A673 (cell line): ENCODE results near the gene C7orf25. TPM values are rescaled to one million over a fixed set of nuclear protein-coding genes. Genes with fewer than 3 reads are reported as not detected.
A peak's percentile ranks its signal among the peaks of the same experiment; 100 is the strongest.

ENCODE experiments used
- BruUV-seq: library from RNA; stranded (reverse); fragments of 400-500 nt; replicated peaks from 2 replicates; lab custom pipeline; 2021; lab: Mats Ljungman, UMichigan
- CTCF ChIA-PET: fragments of 300-600 bp; sonication (Branson Sonifier 250); formaldehyde crosslinking; loops from one replicate; lab custom pipeline; 2022; ENCODE audit warnings: antibody characterized with exemption; lab: Charles Lee
- POLR2A ChIA-PET: fragments of 300-600 bp; sonication (Branson Sonifier 250); formaldehyde crosslinking; loops from one replicate; lab custom pipeline; 2022; ENCODE audit warnings: antibody characterized with exemption; ENCODE audit not compliant: low non-redundant PET; lab: Charles Lee
- DNase-seq: peaks from one replicate; pipeline ENCODE4 v3.0.0-alpha.2; 2015; ENCODE audit warnings: low spot score
- H3K27ac ChIP-seq: fragments of 200-600 bp; sonication (generic); 2 replicates; pipeline ENCODE4 v1.5.1; 2016; ENCODE audit warnings: mixed run types, low read depth, mild to moderate bottlenecking, mixed read lengths, antibody characterized with exemption, low read length; ENCODE audit not compliant: poor library complexity, severe bottlenecking
- H3K27me3 ChIP-seq: fragments of 200-600 bp; sonication (generic); replicated peaks from 2 replicates; pipeline ENCODE4 v1.6.1; 2017; ENCODE audit warnings: mixed run types, low read depth, mild to moderate bottlenecking, mixed read lengths, antibody characterized with exemption, low read length; ENCODE audit not compliant: insufficient read depth, poor library complexity
- H3K36me3 ChIP-seq: fragments of 200-600 bp; sonication (generic); 2 replicates; pipeline ENCODE4 v1.6.1; 2016; ENCODE audit warnings: mixed run types, mild to moderate bottlenecking, mixed read lengths, antibody characterized with exemption, low read length; ENCODE audit not compliant: insufficient read depth, poor library complexity, severe bottlenecking
- H3K4me1 ChIP-seq: fragments of 200-600 bp; sonication (generic); 2 replicates; pipeline ENCODE4 v1.6.1; 2017; ENCODE audit warnings: mixed run types, mild to moderate bottlenecking, mixed read lengths, antibody characterized with exemption, low read length; ENCODE audit not compliant: insufficient read depth, poor library complexity, severe bottlenecking
- H3K4me3 ChIP-seq: fragments of 200-600 bp; sonication (generic); 2 replicates; pipeline ENCODE4 v1.5.1; 2016; ENCODE audit warnings: low read depth, mixed run types, mild to moderate bottlenecking, mixed read lengths, low read length; ENCODE audit not compliant: poor library complexity, severe bottlenecking
- H3K9me3 ChIP-seq: fragments of 200-600 bp; sonication (generic); 2 replicates; pipeline ENCODE4 v1.6.1; 2016; ENCODE audit warnings: mixed run types, low read depth, mild to moderate bottlenecking, mixed read lengths, antibody characterized with exemption, low read length; ENCODE audit not compliant: poor library complexity, severe bottlenecking
- CTCF ChIP-seq: fragments of 300-800, 200-600 bp; sonication (generic); conservative IDR thresholded peaks from 2 replicates; pipeline ENCODE4 v1.5.1; 2017; ENCODE audit warnings: low read depth, mild to moderate bottlenecking, antibody characterized with exemption, low read length, moderate library complexity, mixed read lengths
- EZH2 ChIP-seq: fragments of 200-600 bp; sonication (generic); IDR thresholded peaks from 2 replicates; pipeline ENCODE4 v1.6.1; 2017; ENCODE audit warnings: borderline replicate concordance, low read depth, mild to moderate bottlenecking, mixed read lengths, antibody characterized with exemption, low read length; ENCODE audit not compliant: poor library complexity, severe bottlenecking
- intact Hi-C: fragments of 100-400 bp; cut with micrococcal nuclease; formaldehyde crosslinking; loops from one replicate; pipeline ENCODE4 v1.10.0; 2022; ENCODE audit not compliant: unreplicated experiment
- total RNA-seq: library from RNA; stranded (reverse); gene quantifications from 2 replicates; pipeline ENCODE4 v1.2.3, GENCODE V29; 2021

Gene C7orf25
- total RNA-seq, 1 experiment from 2014 or later: 7.3 TPM

DNA sequence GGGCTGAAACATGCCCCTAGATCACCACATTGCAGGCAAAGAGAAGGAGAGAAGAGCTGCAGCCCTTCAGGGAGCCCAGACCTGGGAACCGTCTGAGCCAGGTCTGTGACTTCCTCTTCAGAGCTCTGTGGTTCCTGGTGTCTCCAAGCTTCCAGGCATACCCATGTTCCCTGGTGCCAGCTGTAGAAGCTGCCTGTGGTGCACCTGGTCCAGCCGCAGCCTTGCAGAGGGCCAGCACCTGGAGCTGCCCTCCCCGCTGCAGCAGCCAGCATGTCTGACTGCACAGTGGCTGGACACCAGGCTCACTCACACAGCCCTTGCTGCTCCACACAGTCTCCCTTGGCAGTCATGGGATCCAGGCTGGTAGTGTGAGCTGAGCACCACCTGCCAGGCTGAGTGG is 33.6 kb downstream of the C7orf25 start:
- POLR2A ChIA-PET: no interaction called here

GRCh38 chr7:42877862-42878261 is 34.0 kb downstream of the C7orf25 start:
- Histone ChIP-seq H3K36me3 (no peaks in the 10 kb centered on the region), H3K4me1 (no peaks in the 10 kb centered on the region), H3K9me3 (no peaks in the 10 kb centered on the region), H3K27me3 (no peaks in the 10 kb centered on the region), H3K27ac (no peak overlapping the region), H3K4me3 (no peak overlapping the region)
- DNase-seq: no peak
- BruUV-seq: no TSS peak
- TF ChIP-seq EZH2 (no peak), CTCF (no peak)
- intact Hi-C loops: no loop called here
- ChIA-PET POLR2A (no interaction called here), CTCF (interaction anchor here (1.7 kb wide), 1 partner anchor 937 kb away, joined by 5 read pairs; no protein-coding TSS in a partner anchor)

More for the DNA sequence above, 33.6 kb downstream of the C7orf25 start:
- no TSS peak for BruUV-seq
- no peak for DNase-seq
- H3K36me3 ChIP-seq: no peaks in the 10 kb centered on the region
- no peaks in the 10 kb centered on the region for H3K27me3 ChIP-seq
- intact Hi-C loops: no loop called here
- H3K27ac ChIP-seq: no peak overlapping the region
- no peaks in the 10 kb centered on the region for H3K9me3 ChIP-seq
- CTCF ChIA-PET: interaction anchor here (1.7 kb wide), 1 partner anchor 937 kb away, joined by 5 read pairs; no protein-coding TSS in a partner anchor
- no peaks in the 10 kb centered on the region for H3K4me1 ChIP-seq
- TF ChIP-seq EZH2: no peak
- no peak for TF ChIP-seq CTCF
- no peak overlapping the region for H3K4me3 ChIP-seq

- no peaks in the 10 kb centered on the region for H3K27me3 ChIP-seq
- H3K36me3 ChIP-seq: no peaks in the 10 kb centered on the region
- H3K27ac ChIP-seq: no peak overlapping the region
- H3K9me3 ChIP-seq: no peaks in the 10 kb centered on the region
- CTCF ChIA-PET: interaction anchor here (1.2 to 1.8 kb wide), 5 partner anchors 11 to 936 kb away, joined by 3 to 47 read pairs (median 5); no protein-coding TSS in a partner anchor
- no peak overlapping the region for H3K4me3 ChIP-seq
- H3K4me1 ChIP-seq: no peaks in the 10 kb centered on the region
- TF ChIP-seq EZH2 (no peak), CTCF (peak; percentile 81)
- intact Hi-C loops: loop anchor here (1.0 kb wide), 1 partner anchor 935 kb away; no protein-coding TSS in a partner anchor
- peak; percentile 73 for DNase-seq
- POLR2A ChIA-PET: interaction anchor here (0.6 kb wide), 1 partner anchor 409 kb away, joined by 3 read pairs; no protein-coding TSS in a partner anchor
- BruUV-seq: no TSS peak
Observed at GRCh38 chr7:42876182-42877068, 35.4 kb downstream of the C7orf25 start.
